Omental fat pad (tissue), 4 donors: ENCODE results near the gene BICC1. TPM values are rescaled to one million over a fixed set of nuclear protein-coding genes. Genes with fewer than 3 reads are reported as not detected.

Experiments
- ATAC-seq: fragments of 150-250 bp; one replicate; pipeline ENCODE4 v1.9.1; 2016; ENCODE audit warnings: mild to moderate bottlenecking, moderate library complexity; ENCODE audit not compliant: low FRiP score
- DNase-seq: peaks from one replicate; pipeline ENCODE4 v3.0.0-alpha.2; 2019; ENCODE audit warnings: low spot score
- total RNA-seq, 4 donors: library from RNA; depleted of rRNA; stranded (reverse); fragments of >200 nt; gene quantifications; one replicate each; pipeline ENCODE4 v1.1.0, GENCODE V29; 2016
- TF ChIP-seq, protein P1 (sequence below), 3 donors: fragments of 450-650 bp; IDR thresholded peaks; one replicate each; pipeline ENCODE4 v1.5.1; 2016 to 2017; ENCODE audit warnings: antibody characterized with exemption in 3 of 3, mild to moderate bottlenecking in 3 of 3, moderate library complexity in 2 of 3

BICC1 gene
- total RNA-seq, 4 donors from 2014 or later, result 14.8 to 44.6 (median 27.2) TPM

DNA sequence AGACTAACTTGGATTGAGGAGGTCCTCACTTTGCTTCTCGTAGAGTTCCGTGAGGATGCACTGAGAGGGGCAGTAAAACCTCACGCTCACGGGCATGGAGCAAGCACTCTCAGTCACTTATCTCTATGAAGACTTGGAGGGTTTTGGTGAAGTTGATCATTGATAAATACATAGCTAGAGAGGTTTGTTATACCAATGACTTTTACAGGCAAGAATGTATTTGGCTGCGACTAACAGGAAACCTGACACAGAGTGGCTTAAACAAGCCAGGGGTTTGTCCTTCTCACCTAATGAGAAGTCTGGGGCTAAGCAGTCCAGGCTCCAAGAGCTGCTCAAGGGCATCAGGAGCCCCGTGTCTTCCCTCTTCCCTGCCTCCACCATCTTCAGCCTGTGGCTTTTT lies 6.1 kb downstream of the BICC1 start:
- TF ChIP-seq, protein P1, sequence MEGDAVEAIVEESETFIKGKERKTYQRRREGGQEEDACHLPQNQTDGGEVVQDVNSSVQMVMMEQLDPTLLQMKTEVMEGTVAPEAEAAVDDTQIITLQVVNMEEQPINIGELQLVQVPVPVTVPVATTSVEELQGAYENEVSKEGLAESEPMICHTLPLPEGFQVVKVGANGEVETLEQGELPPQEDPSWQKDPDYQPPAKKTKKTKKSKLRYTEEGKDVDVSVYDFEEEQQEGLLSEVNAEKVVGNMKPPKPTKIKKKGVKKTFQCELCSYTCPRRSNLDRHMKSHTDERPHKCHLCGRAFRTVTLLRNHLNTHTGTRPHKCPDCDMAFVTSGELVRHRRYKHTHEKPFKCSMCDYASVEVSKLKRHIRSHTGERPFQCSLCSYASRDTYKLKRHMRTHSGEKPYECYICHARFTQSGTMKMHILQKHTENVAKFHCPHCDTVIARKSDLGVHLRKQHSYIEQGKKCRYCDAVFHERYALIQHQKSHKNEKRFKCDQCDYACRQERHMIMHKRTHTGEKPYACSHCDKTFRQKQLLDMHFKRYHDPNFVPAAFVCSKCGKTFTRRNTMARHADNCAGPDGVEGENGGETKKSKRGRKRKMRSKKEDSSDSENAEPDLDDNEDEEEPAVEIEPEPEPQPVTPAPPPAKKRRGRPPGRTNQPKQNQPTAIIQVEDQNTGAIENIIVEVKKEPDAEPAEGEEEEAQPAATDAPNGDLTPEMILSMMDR (IDR thresholded peaks at IDR 0.05), result no peak
- DNase-seq (no peak), ATAC-seq (no peak)

DNA sequence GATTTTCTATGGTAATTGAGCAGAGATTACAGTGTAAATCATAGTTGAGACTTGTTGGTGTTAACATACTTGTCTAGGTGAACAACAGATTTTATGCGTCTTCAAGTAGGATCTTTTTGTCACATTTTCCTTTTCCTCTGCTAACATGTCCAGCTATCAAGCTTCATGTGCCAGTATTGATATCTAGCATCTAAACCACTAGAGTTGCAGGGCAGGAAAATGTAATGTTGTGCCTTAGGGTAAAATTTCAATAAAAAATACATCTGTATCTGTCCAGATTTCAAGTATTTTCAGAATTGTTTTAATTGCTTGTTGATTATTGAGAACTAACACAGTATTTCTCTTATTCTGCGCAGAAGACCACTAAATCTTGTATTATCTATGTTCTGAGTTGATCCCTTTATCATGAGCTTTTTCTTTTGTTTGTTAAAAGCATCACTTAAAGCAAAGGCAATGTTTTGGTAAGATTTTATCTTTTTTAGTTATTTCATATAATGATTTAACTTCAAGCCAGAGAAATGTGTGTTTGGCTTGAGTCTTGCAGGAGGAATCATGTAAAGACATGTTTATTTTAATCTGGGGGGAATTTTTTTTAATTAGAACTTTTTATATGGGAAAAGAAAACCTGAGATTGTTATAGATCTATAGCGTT lies 16.5 kb downstream of the BICC1 start:
- DNase-seq (no peak), ATAC-seq (no peak)

DNA sequence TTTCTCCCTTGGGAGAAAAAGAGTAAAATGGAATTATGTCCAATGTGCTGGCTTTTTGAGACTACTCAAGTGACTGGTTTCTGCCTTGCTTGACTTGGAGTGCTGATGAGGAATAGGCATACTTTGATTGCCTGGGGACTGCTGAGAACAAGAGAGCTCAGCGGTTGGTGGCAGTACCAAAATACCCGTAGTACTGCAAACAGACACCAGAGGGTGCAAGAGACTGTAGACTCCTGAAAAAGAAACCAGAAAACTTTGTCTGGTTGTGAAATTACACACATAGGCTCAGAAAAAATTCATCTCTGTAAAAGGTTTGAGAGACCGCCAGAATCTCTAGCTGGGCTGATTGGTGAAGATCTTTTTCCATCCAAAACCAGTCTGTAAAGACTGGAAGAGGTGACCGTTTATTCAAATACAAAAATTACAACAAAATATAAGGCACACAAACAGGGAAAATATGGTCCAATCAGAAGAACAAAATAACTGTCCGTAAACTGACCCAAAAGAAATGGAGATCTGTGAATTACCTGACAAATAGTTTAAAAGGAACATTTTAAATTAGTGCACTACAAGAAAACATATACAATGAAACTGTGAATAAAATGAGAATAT lies 18.5 kb downstream of the BICC1 start:
- TF ChIP-seq, protein P1 (IDR thresholded peaks at IDR 0.05), result no peak
- DNase-seq, result no peak
- no peak for ATAC-seq

More for the DNA sequence above, 16.5 kb downstream of the BICC1 start:
- TF ChIP-seq, protein P1 (IDR thresholded peaks at IDR 0.05), result no peak

DNA sequence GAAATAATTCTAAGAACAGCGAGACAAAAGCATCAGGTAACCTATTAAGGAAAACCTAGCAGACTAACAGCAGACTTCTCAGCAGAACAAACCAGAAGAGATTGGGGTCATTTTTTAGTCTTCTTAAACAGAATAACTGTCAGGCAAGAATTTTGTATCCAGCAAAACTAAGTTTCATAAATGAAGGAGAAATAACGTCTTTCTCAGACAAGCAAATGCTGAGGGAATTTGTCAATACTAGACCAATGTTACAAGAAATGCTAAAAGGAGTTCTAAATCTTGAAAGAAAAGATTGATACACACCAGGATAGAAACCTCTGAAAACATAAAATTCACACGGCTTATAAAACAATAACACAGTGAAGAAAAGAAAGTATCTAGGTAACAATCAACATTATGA lies 22.6 kb downstream of the BICC1 start:
- ATAC-seq (no peak), DNase-seq (no peak)
- TF ChIP-seq, protein P1 (IDR thresholded peaks at IDR 0.05), result no peak

DNA sequence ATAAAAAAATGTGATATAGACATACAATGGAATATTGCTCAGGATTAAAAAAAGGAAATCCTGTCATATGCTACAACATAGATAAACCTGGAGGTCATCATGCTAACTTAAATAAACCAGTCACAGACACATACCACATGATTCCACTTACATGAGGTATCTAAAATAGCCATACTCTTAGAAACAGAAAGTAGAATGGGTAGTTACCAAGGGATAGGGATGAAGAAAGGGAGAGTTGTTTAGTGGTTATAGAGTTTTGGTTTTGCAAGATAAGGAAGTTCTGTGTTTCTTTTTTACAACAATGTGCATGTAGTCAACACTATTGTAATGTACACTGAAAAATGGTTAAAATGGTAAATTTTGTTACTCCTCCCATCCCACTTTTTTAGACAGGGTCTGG lies 30.5 kb downstream of the BICC1 start:
- no peak for DNase-seq
- ATAC-seq, result no peak
- TF ChIP-seq, protein P1 (IDR thresholded peaks at IDR 0.05), result no peak

DNA sequence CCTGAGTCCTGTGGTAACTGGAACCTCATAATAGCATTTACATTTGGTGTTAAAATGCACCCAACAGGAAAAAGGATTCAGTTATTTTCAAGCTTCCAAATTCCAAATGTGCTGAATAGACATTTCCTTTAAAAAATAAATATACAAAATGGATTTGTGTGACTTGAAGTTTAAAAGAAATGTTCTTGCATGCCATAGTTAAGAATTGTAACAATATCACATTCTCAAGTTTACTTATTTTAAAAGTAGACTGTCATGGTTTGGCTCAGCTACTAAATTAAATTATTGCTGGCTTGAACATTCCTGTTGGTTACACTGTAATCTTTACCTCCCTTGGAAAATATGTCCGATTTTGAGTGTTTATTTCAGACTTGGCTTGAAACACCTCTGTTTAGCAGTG lies 31.5 kb downstream of the BICC1 start:
- no peak for DNase-seq
- TF ChIP-seq, protein P1 (IDR thresholded peaks at IDR 0.05), result no peak
- ATAC-seq, result no peak

DNA sequence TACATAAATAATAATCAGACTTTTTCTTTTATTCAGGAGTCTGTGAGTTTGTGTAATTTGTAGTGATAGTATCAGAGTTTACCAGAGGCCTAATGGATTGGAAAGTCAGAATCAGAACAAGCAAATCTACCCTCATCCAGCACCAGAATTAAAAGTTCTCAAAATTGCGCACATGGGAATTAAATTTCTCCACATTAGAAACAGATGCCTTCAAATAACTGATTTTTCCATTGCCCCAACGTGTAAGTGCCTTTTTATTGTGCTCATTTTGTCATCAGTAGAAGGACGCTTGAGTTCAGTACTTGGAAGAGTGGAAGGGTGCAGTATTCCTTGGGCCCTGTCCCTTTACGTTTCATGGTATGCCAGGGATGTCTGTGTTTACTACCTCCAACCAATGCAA lies 32.8 kb downstream of the BICC1 start:
- DNase-seq, result no peak
- no peak for ATAC-seq
- TF ChIP-seq, protein P1 (IDR thresholded peaks at IDR 0.05), result no peak
